ENCODE measurements around the gene ALDH1B1.
"Not testable (repeated sequence)": the region's sequence is repeated elsewhere in the genome, so short reads cannot be mapped to it uniquely, and the experiment has no call there.

ALDH1B1 gene

GRCh38 chr9:38393128-38393796, 760 bp downstream of the ALDH1B1 start:
- POLR2A ChIA-PET, result interaction anchor here (0.6 kb wide), 1 partner anchor 487 kb away, joined by 3 read pairs; no protein-coding TSS in a partner anchor
- no peak for TF ChIP-seq ARNT (IDR thresholded peaks at IDR 0.05)
- no peak for TF ChIP-seq PKNOX1 (IDR thresholded peaks at IDR 0.05)
- TF ChIP-seq L3MBTL2 (conservative IDR thresholded peaks at IDR 0.05), result no peak
- no peak for DNase-seq (ENCODE audit: extremely low spot score)
- CTCF ChIA-PET, result no interaction called here

GRCh38 chr9:38394416-38394815, 1.9 kb downstream of the ALDH1B1 start:
- POLR2A ChIA-PET, result no interaction called here

GRCh38 chr9:38395653-38396370, 3.3 kb downstream of the ALDH1B1 start:
- no peak for DNase-seq (ENCODE audit: extremely low spot score)
- ChIA-PET POLR2A (no interaction called here), CTCF (interaction anchor here (1.1 kb wide), 1 partner anchor 9 kb away, joined by 3 read pairs; no protein-coding TSS in a partner anchor)
- TF ChIP-seq FOXA1 (IDR thresholded peaks at IDR 0.05) (no peak), BHLHE40 (IDR thresholded peaks at IDR 0.05; ENCODE audit: borderline replicate concordance) (no peak), CTBP1 (IDR thresholded peaks at IDR 0.05; ENCODE audit: borderline replicate concordance) (no peak), L3MBTL2 (conservative IDR thresholded peaks at IDR 0.05) (no peak)

More at GRCh38 chr9:38394416-38394815, 1.9 kb downstream of the ALDH1B1 start:
- DNase-seq (ENCODE audit: extremely low spot score), result no peak
- no peak for TF ChIP-seq CTBP1 (IDR thresholded peaks at IDR 0.05; ENCODE audit: borderline replicate concordance)
- TF ChIP-seq ELF4 (IDR thresholded peaks at IDR 0.05), result no peak
- TF ChIP-seq TARDBP (IDR thresholded peaks at IDR 0.05), result no peak
- TF ChIP-seq L3MBTL2 (conservative IDR thresholded peaks at IDR 0.05), result no peak
- TF ChIP-seq LEF1 (IDR thresholded peaks at IDR 0.05; ENCODE audit: borderline replicate concordance), result no peak
- CTCF ChIA-PET, result no interaction called here

- no peak for TF ChIP-seq L3MBTL2 (conservative IDR thresholded peaks at IDR 0.05)
- TF ChIP-seq FOXA1 (IDR thresholded peaks at IDR 0.05), result no peak
- no peak for TF ChIP-seq BHLHE40 (IDR thresholded peaks at IDR 0.05; ENCODE audit: borderline replicate concordance)
- TF ChIP-seq ARNT (IDR thresholded peaks at IDR 0.05), result no peak
- no peak for TF ChIP-seq ELF4 (IDR thresholded peaks at IDR 0.05)
- no peak for TF ChIP-seq SUZ12 (IDR thresholded peaks at IDR 0.05)
- no peak for TF ChIP-seq FOXK2 (IDR thresholded peaks at IDR 0.05)
- TF ChIP-seq ZNF384 (IDR thresholded peaks at IDR 0.05), result no peak
- TF ChIP-seq SP1 (IDR thresholded peaks at IDR 0.05), result no peak
- TF ChIP-seq HDGF (IDR thresholded peaks at IDR 0.05; ENCODE audit: borderline replicate concordance), result no peak
- TF ChIP-seq NFRKB (IDR thresholded peaks at IDR 0.05), result no peak
- no peak for TF ChIP-seq CTBP1 (IDR thresholded peaks at IDR 0.05; ENCODE audit: borderline replicate concordance)
- TF ChIP-seq TARDBP (IDR thresholded peaks at IDR 0.05), result no peak
- no peak for TF ChIP-seq FOXM1 (IDR thresholded peaks at IDR 0.05; ENCODE audit: borderline replicate concordance)
- no peak for TF ChIP-seq LEF1 (IDR thresholded peaks at IDR 0.05; ENCODE audit: borderline replicate concordance)
- POLR2A ChIA-PET, result no interaction called here
Measured at GRCh38 chr9:38396371-38396671, 3.8 kb downstream of the ALDH1B1 start.

GRCh38 chr9:38399191-38399590, 6.7 kb downstream of the ALDH1B1 start:
- DNase-seq (ENCODE audit: extremely low spot score); POLR2A ChIA-PET; CTCF ChIA-PET: not testable (repeated sequence)

More at GRCh38 chr9:38396371-38396671, 3.8 kb downstream of the ALDH1B1 start:
- DNase-seq (ENCODE audit: extremely low spot score), result no peak
- CTCF ChIA-PET, result no interaction called here

GRCh38 chr9:38401994-38402393, 9.5 kb downstream of the ALDH1B1 start:
- ChIA-PET CTCF (no interaction called here), POLR2A (no interaction called here)
- no peak for DNase-seq (ENCODE audit: extremely low spot score)
- TF ChIP-seq HDGF (IDR thresholded peaks at IDR 0.05; ENCODE audit: borderline replicate concordance), result no peak
- no peak for TF ChIP-seq TARDBP (IDR thresholded peaks at IDR 0.05)
- no peak for TF ChIP-seq LEF1 (IDR thresholded peaks at IDR 0.05; ENCODE audit: borderline replicate concordance)
- TF ChIP-seq FOXK2 (IDR thresholded peaks at IDR 0.05), result no peak
- TF ChIP-seq SUZ12 (IDR thresholded peaks at IDR 0.05), result no peak
- no peak for TF ChIP-seq PKNOX1 (IDR thresholded peaks at IDR 0.05)

- TF ChIP-seq ARNT (IDR thresholded peaks at IDR 0.05), result no peak
- DNase-seq (ENCODE audit: extremely low spot score), result no peak
- ChIA-PET POLR2A (no interaction called here), CTCF (interaction anchor here (0.9 kb wide), 1 partner anchor 9 kb away, joined by 3 read pairs; no protein-coding TSS in a partner anchor)
Measured at GRCh38 chr9:38404314-38404713, 11.8 kb downstream of the ALDH1B1 start.

GRCh38 chr9:38405785-38406184, 13.3 kb downstream of the ALDH1B1 start:
- TF ChIP-seq FOXK2 (IDR thresholded peaks at IDR 0.05), result no peak
- TF ChIP-seq CTBP1 (IDR thresholded peaks at IDR 0.05; ENCODE audit: borderline replicate concordance), result no peak
- TF ChIP-seq FOXM1 (IDR thresholded peaks at IDR 0.05; ENCODE audit: borderline replicate concordance), result no peak
- TF ChIP-seq L3MBTL2 (conservative IDR thresholded peaks at IDR 0.05), result no peak
- no peak for TF ChIP-seq ARNT (IDR thresholded peaks at IDR 0.05)
- TF ChIP-seq FOXA1 (IDR thresholded peaks at IDR 0.05), result no peak
- no peak for TF ChIP-seq SUZ12 (IDR thresholded peaks at IDR 0.05)
- TF ChIP-seq TARDBP (IDR thresholded peaks at IDR 0.05), result no peak
- TF ChIP-seq ZNF384 (IDR thresholded peaks at IDR 0.05), result no peak
- no peak for TF ChIP-seq PKNOX1 (IDR thresholded peaks at IDR 0.05)
- no peak for TF ChIP-seq NFRKB (IDR thresholded peaks at IDR 0.05)
- no peak for TF ChIP-seq LEF1 (IDR thresholded peaks at IDR 0.05; ENCODE audit: borderline replicate concordance)
- TF ChIP-seq BHLHE40 (IDR thresholded peaks at IDR 0.05; ENCODE audit: borderline replicate concordance), result no peak
- TF ChIP-seq SP1 (IDR thresholded peaks at IDR 0.05), result no peak
- TF ChIP-seq HDGF (IDR thresholded peaks at IDR 0.05; ENCODE audit: borderline replicate concordance), result no peak
- ChIA-PET CTCF (no interaction called here), POLR2A (no interaction called here)
- no peak for DNase-seq (ENCODE audit: extremely low spot score)
